Measurements from ENCODE around the gene IKZF4. TPM values are rescaled to one million over a fixed set of nuclear protein-coding genes. Genes with fewer than 3 reads are reported as not detected.
A peak's percentile ranks its signal among the peaks of the same experiment; 100 is the strongest.

The IKZF4 gene
- total RNA-seq, 2 experiments from 2014 or later, result 1.3 to 6.0 TPM

DNA sequence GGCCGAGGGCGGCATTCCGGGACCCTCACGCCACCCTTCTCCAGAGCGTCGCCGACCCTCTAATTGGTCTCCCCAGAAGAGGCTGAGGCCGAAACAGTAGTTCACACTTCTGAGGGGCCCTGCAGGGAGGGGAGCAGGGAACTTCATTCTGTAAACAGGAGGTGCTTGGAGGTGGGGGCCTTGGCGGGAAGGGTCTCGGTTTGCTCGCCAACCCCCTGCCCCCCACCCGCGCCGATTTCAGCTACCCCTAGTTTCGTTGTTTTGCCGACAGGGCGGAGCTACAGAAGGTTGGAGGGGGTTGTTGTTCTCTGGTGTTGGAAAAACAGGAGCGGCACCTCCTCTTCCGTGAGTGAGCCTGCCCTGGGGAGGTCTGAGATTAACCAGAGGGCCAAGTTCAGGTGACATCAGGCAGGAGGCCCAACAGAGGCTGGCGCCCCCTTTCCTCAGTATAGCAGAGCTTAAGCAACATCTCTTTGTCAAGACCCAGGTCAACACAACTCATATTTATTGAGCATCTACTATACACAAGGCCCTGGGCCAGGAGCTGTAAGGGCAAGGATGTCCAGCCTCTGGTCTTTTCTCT, 59.8 kb downstream of the IKZF4 start:
- intact Hi-C loops (cut with micrococcal nuclease; ENCODE audit: unreplicated experiment), result no loop called here
- Histone ChIP-seq H2AFZ (ENCODE audit: low read length) (peak overlapping the region; percentile 85; the same call in 1 of the 2 replicates), H3K27ac (ENCODE audit: low read depth, low read length, poor library complexity, severe bottlenecking) (no peak overlapping the region), H4K20me1 (ENCODE audit: insufficient read depth, low read length) (no peaks in the 10 kb centered on the region), H3K4me2 (ENCODE audit: low read length) (peak overlapping the region; percentile 87), H3K9me3 (ENCODE audit: low read length) (no peaks in the 10 kb centered on the region), H3K79me2 (ENCODE audit: insufficient read depth, low read depth, low read length) (no peaks in the 10 kb centered on the region), H3K4me3 (ENCODE audit: low read depth, low read length, poor library complexity, severe bottlenecking) (peak overlapping the region; percentile 70), H3K9me2 (ENCODE audit: insufficient read depth, low read length) (no peaks in the 10 kb centered on the region), H3K36me3 (ENCODE audit: insufficient read depth, low read length) (no peaks in the 10 kb centered on the region), H3K4me1 (ENCODE audit: insufficient read depth, low read length, poor library complexity, severe bottlenecking) (peaks cover 16% of the 10 kb centered on the region)
- ChIA-PET POLR2A (interaction anchor here (1.4 kb wide), 1 partner anchor 27 kb away, joined by 6 read pairs; no protein-coding TSS in a partner anchor), CTCF (ENCODE audit: unreplicated experiment) (interaction anchor here (0.6 kb wide), 2 partner anchors 98 to 246 kb away, joined by 3 to 8 read pairs; no protein-coding TSS in a partner anchor)
- TF ChIP-seq, protein P1, sequence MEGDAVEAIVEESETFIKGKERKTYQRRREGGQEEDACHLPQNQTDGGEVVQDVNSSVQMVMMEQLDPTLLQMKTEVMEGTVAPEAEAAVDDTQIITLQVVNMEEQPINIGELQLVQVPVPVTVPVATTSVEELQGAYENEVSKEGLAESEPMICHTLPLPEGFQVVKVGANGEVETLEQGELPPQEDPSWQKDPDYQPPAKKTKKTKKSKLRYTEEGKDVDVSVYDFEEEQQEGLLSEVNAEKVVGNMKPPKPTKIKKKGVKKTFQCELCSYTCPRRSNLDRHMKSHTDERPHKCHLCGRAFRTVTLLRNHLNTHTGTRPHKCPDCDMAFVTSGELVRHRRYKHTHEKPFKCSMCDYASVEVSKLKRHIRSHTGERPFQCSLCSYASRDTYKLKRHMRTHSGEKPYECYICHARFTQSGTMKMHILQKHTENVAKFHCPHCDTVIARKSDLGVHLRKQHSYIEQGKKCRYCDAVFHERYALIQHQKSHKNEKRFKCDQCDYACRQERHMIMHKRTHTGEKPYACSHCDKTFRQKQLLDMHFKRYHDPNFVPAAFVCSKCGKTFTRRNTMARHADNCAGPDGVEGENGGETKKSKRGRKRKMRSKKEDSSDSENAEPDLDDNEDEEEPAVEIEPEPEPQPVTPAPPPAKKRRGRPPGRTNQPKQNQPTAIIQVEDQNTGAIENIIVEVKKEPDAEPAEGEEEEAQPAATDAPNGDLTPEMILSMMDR (conservative IDR thresholded peaks at IDR 0.05; ENCODE audit: low read length), result no peak; the same call in 1 of the 2 replicates
- TF ChIP-seq EZH2phosphoT487 (IDR thresholded peaks at IDR 0.05; ENCODE audit: borderline replicate concordance, low read depth, low read length), result no peak
- no TSS peak for BruUV-seq (replicated peaks)
- peak; percentile 29 for DNase-seq (ENCODE audit: low spot score)

DNA sequence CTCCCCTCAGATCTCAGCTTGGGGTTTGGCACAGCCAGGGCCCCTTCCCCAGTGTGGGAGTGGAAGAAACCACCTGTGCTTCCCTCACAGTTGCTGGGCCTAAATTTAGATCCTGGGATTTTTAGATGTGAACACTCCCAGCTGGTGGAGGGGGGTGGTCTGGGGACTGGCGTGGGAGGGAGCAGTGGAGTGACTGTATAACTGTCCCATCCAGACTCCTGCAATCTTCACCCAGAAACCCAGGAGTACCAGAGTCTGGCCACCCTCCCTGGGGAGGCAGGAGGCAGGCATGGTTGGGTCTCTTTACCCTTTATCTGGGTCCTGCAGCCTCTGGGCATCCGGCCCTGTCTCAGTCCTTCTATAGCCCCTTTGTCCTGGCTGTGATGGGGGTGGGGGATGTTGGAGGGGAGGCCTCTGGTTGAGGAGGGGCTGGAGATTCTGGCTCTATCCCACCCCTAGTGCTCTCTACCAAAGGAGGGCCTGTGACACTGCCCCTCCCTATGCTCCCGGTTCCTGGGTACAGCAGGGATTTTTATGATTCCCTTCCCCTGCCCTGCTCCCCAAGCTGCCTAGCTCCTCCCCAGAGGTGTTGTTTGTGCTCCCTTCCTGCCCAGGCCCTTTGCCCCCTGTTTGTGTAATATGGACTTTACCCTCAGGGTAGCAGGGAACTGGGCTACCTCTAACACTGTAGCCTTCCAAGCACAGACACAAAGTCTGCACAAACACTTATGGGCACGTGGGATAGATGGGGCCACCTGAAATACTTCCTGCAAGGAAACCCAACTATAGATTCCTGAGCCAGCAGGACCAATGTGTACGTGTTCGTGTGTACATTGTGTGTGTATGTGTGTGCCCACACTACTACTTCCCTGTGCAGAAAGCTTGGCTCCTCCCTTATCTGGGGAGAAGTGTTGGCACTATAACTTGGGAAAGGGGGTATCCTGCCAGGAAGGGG, 60.8 kb downstream of the IKZF4 start:
- no peaks in the 10 kb centered on the region for H3K9me2 ChIP-seq (ENCODE audit: insufficient read depth, low read length)
- H3K4me1 ChIP-seq (ENCODE audit: insufficient read depth, low read length, poor library complexity, severe bottlenecking), result peaks cover 16% of the 10 kb centered on the region
- no peak overlapping the region for H2AFZ ChIP-seq (ENCODE audit: low read length)
- H3K79me2 ChIP-seq (ENCODE audit: insufficient read depth, low read depth, low read length), result no peaks in the 10 kb centered on the region
- no peak overlapping the region for H3K27ac ChIP-seq (ENCODE audit: low read depth, low read length, poor library complexity, severe bottlenecking)
- no peaks in the 10 kb centered on the region for H4K20me1 ChIP-seq (ENCODE audit: insufficient read depth, low read length)
- ChIA-PET CTCF (ENCODE audit: unreplicated experiment) (no interaction called here), POLR2A (interaction anchor here (0.6 to 1.4 kb wide), 4 partner anchors 23 to 1094 kb away, joined by 3 to 6 read pairs (median 3); partner anchors contain the start of gene PA2G4)
- no peak for TF ChIP-seq EZH2phosphoT487 (IDR thresholded peaks at IDR 0.05; ENCODE audit: borderline replicate concordance, low read depth, low read length)
- no peak overlapping the region for H3K4me3 ChIP-seq (ENCODE audit: low read depth, low read length, poor library complexity, severe bottlenecking)
- BruUV-seq (replicated peaks), result no TSS peak
- no peaks in the 10 kb centered on the region for H3K9me3 ChIP-seq (ENCODE audit: low read length)
- intact Hi-C loops (cut with micrococcal nuclease; ENCODE audit: unreplicated experiment), result no loop called here
- H3K4me2 ChIP-seq (ENCODE audit: low read length), result no peak overlapping the region
- no peaks in the 10 kb centered on the region for H3K36me3 ChIP-seq (ENCODE audit: insufficient read depth, low read length)
- no peak for DNase-seq (ENCODE audit: low spot score)

DNA sequence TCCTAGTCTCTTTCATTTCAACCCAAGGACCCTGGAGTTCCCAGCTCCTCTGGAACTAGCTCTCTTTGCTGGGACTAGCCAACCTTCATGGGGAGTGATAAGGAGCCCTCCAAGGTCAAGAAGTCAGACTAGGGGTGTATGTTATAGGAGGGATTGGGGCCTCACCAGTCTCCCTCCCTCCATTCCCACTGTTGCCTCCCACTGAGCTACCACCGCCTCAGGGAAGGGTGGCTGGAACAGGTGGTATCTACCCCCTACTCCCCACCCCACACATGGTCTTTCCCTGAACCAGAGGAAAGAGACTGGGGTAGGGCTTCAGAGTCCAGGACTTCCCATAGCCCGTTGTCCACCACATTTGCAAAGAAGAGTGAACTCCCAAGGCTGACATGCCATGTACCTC, 61.5 kb downstream of the IKZF4 start:
- CTCF ChIA-PET (ENCODE audit: unreplicated experiment), result no interaction called here
- intact Hi-C loops (cut with micrococcal nuclease; ENCODE audit: unreplicated experiment), result no loop called here
- no TSS peak for BruUV-seq (replicated peaks)

More for the DNA sequence above, 61.5 kb downstream of the IKZF4 start:
- Histone ChIP-seq H3K9me3 (ENCODE audit: low read length) (no peaks in the 10 kb centered on the region), H4K20me1 (ENCODE audit: insufficient read depth, low read length) (no peaks in the 10 kb centered on the region), H3K4me1 (ENCODE audit: insufficient read depth, low read length, poor library complexity, severe bottlenecking) (peaks cover 16% of the 10 kb centered on the region), H3K36me3 (ENCODE audit: insufficient read depth, low read length) (no peaks in the 10 kb centered on the region), H3K4me2 (ENCODE audit: low read length) (no peak overlapping the region), H3K9me2 (ENCODE audit: insufficient read depth, low read length) (no peaks in the 10 kb centered on the region), H2AFZ (ENCODE audit: low read length) (no peak overlapping the region), H3K4me3 (ENCODE audit: low read depth, low read length, poor library complexity, severe bottlenecking) (no peak overlapping the region), H3K79me2 (ENCODE audit: insufficient read depth, low read depth, low read length) (no peaks in the 10 kb centered on the region), H3K27ac (ENCODE audit: low read depth, low read length, poor library complexity, severe bottlenecking) (no peak overlapping the region)
- DNase-seq (ENCODE audit: low spot score), result no peak
- TF ChIP-seq, protein P1 (conservative IDR thresholded peaks at IDR 0.05; ENCODE audit: low read length), result no peak
- TF ChIP-seq EZH2phosphoT487 (IDR thresholded peaks at IDR 0.05; ENCODE audit: borderline replicate concordance, low read depth, low read length), result no peak
- POLR2A ChIA-PET, result interaction anchor here (0.6 kb wide), 3 partner anchors 22 to 1093 kb away, joined by 3 read pairs; partner anchors contain the start of gene PA2G4
